Skin of body (tissue), 2 donors: ENCODE measurements around the gene RHPN2. TPM values are rescaled to one million over a fixed set of nuclear protein-coding genes. Genes with fewer than 3 reads are reported as not detected.
"Not testable (repeated sequence)": the region's sequence is repeated elsewhere in the genome, so short reads cannot be mapped to it uniquely, and the experiment has no call there.

Experiments
- DNase-seq: peaks from one replicate; lab custom pipeline; 2025; lab: John Stamatoyannopoulos, UW
- total RNA-seq: library from RNA; depleted of rRNA; stranded (reverse); fragments of >200 nt; gene quantifications from one replicate; pipeline ENCODE4 v1.2.3, GENCODE V29; 2014

The RHPN2 gene
- total RNA-seq, 1 donor from 2014 or later, result 2.2 TPM

DNA sequence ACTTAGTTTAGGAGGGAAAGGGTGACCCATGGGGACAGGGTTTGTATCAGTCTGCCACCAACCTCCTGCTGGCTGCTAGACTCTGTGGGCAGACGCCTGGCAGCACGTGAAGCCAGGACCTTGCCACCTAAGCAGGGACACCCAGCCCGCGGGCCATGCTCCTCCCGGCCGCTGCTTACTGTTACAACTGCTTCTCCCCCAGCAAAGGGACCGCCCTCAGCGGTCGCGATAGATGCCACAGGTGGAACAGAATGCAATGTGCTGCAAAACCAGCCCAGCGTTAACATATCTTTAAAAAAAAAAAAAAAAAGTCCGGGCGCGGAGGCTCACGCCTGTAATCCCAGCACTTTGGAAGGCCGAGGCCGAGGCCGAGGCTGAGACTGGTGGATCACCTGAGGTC, 1.9 kb upstream of the RHPN2 start:
- no peak for DNase-seq

DNA sequence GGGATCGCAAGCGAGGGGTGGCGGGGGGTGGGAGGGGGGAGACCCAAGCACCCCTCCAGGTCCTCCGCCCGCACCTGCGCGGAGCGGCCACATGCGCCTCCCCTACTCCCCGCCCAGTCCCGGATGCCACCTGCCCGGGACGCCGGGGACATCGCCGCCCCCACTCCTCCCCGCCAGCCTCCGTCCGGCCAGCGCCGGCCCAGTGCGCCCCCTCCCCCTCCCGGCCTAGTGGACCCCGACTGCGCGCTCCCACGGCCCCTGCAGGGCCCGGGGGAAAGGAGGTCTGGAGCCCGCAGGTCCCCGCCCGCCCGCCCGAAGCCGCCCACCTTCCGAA, 263 bp downstream of the RHPN2 start:
- DNase-seq, result no peak

DNA sequence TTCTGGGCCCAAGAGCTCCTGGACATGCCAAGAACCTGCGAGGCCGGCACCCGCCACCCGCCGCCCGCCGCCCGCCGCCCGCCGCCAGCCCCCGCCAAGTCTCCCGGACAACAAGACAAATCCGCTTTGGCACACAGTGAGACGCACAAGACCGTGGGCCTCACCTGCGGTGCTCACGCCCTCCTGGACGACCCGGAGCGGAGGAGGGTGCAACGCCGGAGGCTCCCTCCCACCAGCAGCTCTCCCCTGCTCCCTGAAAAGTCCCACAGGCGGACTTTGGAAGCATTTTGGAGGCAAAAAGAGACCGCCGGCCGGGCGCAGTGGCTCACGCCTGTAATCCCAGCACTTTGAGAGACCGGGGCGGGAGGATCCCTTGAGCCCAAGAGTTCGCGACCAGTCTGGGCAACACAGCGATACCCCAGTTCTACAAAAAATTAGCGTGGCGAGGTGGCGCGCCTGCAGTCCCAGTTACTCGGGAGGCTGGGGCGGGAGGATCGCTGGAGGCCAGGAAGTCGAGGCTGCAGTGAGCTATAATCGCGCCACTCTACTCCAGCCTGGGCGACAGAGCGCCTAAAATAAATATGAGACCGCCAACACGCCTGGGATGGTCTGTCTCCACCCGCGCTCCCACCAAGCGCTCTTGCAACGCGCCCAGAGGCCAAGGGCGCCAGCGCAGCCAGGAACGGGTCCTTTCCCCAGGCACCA, 783 bp downstream of the RHPN2 start:
- no peak for DNase-seq

DNA sequence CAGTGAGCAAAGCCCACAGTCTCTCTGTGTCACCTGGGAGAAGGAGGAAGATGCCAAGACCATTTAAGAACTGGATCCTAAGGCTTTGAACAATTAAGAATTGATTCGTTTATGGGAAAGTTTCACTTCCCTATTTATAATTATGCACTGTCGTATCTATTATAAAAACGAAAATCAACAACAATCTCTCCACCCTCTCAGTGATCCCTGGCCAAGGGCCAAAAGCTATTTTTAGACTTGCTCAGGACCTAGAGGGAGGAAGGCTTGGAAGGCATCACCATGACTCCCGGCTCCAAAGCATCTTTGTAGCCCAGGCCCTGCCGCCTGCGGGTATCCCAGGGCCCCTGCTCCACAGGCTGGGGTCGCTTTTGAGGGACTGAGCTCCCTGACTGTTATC, 1.3 kb downstream of the RHPN2 start:
- DNase-seq, result no peak

DNA sequence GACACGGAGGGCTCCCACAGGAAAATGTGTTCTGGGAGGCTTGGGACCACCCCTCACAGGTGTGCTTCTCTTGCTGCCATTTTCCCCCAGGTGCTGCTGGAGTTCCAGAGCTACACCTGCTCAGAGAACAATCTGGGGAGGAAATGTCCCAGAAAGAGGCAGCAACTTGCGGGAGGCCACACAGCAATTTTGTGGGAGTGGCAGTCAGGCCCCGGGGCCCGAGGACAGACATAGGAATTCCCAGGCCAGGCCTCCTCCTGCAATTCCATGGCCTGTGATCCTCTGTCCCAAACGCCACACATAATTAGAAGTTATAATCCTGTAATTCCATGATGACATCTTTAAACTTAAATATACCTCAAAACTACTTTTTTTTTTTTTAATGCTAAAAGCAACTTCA, 1.8 kb downstream of the RHPN2 start:
- DNase-seq, result no peak

DNA sequence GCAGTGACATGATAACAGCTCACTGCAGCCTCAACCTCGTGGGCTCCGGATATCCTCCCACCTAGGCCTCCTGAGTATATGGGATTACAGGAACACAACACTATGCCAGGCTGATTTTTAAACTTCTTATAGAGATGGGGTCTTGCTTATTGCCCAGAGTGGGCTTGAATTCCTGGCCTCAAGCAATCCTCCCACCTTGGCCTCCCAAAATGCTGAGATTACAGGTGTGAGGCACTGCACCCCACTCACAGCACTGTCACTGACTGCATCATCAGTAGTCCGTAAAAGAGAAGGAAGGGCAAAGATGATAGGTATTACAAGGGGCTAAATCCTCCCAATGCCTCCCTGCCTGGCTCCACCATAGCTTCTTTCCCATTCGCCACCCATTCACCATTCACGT, 4.1 kb downstream of the RHPN2 start:
- no peak for DNase-seq

DNA sequence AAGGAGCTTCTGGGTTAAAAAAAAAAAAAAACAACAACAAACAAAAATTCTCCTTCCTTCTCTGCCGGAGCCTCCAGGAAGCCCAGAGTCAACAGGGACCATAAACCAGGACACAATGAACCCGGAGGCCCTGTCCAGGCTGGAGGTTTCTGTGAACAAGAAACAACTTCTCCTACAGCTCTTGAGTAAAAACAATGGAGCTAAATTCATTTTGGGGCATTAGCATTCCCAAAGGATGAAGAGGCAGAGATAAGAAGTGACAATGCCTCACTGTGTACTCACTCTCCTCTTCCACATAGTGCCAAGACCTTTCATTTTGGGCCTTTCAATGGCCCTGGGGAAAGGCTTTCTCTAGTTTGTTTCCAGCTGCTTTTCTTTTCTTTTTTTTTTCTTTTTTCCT, 9.0 kb downstream of the RHPN2 start:
- DNase-seq, result no peak

DNA sequence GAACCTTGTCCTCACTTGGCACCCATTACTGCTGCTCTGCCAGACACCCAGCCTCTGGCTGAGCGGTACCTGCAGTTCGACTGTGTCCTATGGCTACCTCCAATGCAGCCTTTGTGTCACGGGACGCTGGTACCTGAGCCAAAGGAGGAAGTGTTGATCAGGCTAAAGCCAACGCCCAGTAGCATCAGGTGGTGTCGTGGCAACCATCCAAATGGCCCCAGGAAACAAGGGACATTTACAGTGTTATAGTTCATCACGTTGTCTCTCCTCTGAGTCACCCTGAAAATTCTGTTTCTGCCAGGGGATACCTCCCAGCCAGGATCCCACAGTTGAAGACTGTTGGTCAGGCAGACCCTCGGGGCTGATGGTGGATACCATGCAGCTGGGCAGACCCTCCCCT, 10.1 kb downstream of the RHPN2 start:
- no peak for DNase-seq

DNA sequence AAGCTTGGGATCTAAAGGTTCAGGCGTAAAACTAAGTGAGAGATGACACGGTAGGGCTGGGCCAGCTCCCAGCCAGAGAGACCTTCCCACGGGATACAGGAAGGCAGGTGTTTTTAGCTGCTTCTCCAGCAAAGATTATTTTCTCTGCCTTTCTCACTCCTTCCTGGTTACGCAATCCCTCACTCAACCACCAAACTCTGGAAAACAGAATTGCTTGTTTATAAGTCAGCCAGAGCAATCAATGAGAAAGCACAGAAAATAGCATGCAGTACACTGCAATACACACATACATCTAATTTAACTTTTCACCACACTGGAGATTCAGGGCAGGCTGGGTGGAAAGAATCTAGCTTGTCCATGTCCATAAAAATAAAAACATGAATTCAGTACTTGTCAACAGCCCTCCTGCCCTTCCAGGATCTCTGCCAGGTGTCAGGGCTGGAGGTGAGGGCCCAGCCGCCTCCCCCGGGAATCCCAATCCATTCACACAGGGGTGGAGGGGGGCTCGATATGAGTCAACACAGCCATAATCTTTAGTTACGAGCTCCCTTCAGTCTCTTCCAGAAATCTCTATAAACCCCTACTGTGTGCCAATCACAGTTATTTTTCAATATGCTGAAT, 12.2 kb downstream of the RHPN2 start:
- no peak for DNase-seq

DNA sequence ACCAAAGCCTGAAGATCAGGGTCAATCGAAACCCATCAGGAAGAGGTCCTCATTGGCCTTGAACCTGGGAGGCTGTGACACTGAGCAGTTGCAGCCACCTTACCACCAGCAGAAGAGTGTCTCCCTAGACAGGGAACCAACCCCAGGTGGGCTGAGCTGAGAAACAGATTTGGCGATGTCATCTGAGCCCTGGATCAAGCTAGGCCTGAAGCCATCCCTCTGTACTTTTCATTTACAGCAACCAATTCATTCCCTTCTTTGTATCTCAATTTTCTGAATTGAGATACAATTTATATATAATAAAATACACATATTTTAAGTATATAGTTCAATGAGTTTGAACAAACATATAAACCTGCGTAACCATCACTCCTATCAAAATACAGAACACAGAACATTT, 14.6 kb downstream of the RHPN2 start:
- no peak for DNase-seq

DNA sequence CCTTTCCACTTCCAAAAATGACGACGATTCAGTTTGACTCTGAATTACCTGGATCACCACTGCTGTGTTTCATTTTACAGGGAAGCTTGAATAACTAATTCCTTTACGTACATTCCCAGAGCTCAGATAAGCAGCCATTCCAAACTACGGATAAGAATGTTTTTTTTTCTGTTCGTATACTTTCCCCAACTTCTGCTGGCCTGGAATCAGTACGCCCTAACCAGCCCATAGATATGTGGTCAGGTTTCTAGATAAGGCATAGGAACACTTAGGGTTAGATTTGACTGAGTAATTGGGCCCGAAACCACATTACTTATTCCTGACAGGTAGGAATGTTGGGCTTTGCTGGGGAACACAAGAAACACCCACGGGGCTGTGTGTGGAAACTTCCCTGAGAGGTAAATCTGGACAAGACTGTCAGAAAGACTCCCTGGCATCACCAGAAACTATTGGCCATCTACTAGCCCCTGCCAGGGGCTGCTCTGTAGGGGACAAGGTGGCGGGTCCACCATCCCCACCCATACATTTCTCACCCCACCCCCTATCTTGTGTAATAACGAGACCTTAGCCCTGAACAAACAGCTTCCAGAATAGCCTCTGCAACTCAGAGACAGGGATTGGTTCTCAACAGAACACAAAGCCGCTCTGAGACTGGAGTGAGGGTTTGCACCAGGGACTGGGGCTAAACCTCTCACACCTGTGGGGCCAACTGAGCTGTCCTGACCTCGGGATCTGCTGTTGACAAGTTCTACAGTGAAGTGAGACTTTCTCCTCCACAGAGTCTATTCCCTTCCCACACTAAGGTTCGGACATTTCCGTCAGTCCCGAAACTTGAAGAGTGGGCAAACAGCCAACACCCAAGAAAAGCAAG, 15.6 kb downstream of the RHPN2 start:
- no peak for DNase-seq

DNA sequence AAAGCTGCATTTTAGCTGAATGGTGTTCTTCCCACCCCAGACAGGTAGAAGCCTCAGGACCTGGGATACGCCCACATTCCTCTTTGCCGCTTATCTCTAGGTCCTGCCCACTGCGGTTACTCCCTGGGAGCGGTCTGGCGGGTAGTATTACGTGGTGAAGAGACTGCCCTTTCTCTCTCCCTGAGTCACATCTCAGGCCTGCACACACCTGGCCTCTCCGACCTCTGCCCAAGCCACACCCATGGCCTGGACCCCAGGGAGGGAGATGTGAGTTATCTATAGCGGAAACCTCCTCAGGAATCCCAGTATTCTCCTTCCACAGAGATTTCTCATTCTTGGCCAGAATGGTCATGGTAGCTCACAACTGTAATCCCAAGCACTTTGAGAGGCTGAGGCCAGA, 17.3 kb downstream of the RHPN2 start:
- DNase-seq, result no peak

DNA sequence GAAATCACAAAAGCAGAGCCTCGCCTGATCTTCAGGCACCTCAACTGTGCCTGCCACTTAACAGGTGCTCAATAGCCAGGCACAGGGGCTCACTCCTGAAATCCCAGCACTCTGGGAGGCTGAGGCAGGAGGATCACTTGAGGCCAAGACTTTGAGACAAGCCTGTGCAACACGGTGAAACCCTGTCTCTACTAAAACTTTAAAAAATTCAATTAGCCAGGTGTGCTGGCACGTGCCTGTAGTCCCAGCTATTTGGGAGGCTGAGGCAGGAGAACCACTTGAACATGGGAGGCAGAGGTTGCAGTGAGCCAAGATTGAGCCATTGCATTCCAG, 22.9 kb downstream of the RHPN2 start:
- not testable (repeated sequence) for DNase-seq

DNA sequence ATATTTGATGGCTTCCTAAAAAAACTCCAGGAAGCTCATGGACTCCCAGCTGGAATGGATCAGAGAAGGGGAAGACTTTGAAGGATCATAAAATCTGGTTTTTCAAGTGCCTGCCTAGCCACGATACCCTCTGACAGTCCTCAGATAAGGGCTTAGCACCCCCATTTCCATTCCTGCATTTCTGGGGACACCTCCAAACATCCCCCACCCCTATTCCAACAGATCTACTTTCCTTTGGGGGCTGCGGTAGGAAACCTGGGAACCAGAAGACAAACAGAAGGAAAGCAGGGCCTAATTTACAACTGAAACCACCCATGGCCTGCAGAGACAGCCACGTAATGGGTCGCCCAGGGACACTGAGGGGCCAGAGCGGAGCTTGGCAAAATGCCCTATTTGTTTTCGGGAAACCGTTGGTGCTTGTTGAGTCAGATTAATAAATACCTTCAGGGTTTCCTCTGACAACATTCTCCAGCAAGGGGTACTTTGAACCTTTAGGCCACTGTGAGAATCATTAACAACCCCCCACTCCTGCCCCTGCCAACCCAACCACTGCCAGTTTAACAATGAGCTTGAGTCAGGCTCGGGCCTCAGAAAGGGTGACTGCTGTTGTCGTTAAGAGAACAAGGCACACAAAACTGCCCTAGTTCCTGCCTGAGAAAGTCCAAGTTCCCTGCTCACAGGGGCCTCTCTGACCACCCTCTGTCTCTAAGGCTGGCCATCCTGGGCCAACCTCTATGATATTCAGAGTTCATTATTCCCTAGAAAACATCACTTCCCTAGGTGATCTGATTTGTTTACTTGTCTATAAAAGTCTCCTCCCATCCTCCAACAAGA, 23.5 kb downstream of the RHPN2 start:
- no peak for DNase-seq

DNA sequence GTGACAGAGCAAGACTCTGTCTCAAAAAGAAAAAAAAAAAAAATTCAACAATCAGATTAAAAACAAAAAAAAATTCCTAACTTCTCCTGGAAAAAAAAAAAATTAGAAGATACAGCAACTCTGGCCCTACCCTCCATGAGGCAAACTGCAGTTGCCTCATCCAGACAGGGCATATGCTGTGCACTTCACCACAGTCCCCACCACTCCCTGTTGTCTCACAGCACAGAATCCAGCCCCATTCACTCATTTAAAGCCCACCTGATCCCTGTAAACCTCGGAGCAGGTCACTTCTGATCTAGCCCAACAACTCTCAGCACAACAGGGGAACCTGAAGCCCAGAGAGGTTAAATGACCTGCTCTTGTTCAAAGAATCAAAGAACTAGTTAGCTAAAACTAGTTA, 24.9 kb downstream of the RHPN2 start:
- no peak for DNase-seq

DNA sequence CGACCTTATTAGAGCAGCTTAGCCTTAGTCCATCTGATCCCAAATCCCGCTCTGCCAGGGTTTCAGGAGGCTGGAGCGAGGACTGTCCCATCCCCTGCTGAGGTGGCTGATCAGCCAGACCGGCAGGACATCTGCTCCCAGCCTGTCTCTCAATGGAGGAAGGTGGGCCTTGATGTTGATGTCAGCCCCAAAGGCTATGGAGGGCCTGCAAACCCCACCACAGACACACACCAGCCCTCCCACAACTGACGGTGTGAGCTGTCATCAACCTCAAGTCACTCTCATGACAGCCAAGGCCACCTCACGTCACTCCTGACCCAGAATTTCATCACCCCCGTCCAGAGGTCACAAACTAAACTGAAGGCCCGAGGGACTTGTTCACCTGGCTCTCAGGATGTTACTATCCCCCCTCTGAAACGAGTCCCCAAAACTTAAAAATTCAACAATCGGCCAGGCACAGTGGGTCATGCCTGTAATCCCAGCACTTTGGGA, 25.5 kb downstream of the RHPN2 start:
- DNase-seq, result no peak

DNA sequence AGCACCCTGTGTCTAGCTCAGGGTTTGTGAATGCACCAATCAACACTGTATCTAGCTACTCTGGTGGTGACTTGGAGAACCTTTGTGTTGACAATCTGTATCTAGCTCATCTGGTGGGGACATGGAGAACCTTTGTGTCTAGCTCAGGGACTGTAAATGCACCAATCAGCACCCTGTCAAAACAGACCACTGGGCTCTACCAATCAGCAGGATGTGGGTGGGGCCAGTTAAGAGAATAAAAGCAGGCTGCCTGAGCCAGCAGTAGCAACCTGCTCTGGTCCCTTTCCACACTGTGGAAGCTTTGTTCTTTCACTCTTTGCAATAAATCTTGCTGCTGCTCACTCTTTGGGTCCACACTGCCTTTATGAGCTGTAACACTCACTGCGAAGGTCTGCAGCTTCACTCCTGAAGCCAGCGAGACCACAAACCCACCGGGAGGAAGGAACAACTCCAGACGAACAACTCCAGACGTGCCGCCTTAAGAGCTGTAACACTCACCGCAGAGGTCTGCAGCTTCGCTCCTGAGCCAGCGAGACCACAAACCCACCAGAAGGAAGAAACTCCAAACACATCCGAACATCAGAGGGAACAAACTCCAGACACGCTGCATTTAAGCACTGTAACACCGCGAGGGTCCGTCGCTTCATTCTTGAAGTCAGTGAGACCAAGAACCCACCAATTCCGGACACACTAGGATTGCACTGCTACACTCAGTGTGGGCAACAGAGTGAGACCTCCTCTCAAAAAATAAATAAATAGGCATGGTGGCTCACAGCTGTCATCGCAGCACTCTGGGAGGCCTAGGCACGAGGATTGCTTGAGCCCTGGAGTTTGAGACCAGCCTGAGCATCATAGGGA, 27.3 kb downstream of the RHPN2 start:
- DNase-seq, result not testable (repeated sequence)

DNA sequence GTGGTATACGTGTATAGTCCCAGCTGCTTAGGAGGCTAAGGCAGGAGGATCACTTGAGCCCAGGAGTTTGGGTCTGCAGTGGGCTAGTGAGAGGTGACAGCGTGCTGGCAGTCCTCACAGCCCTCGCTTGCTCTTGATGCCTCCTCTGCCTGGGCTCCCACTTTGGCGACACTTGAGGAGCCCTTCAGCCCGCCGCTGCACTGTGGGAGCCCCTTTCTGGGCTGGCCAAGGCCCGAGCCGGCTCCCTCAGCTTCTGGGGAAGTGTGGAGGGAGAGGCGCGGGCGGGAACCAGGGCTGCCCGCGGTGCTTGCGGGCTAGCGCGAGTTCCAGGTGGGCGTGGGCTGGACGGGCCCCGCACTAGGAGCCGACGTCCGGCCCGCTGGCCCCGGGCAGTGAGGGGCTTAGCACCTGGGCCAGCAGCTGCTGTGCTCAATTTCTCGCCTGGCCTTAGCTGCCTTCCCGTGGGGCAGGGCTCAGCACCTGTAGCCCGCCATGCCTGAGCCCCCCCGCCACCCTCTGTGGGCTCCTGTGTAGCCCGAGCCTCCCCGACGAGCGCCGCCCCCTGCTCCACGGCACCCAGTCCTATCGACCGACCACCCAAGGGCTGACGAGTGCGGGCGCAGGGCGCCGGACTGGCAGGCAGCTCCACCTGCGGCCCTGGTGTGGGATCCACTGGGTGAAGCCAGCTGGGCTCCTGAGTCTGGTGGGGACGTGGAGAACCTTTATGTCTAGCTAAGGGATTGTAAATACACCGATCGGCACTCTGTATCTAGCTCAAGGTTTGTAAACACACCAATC, 28.1 kb downstream of the RHPN2 start:
- not testable (repeated sequence) for DNase-seq

DNA sequence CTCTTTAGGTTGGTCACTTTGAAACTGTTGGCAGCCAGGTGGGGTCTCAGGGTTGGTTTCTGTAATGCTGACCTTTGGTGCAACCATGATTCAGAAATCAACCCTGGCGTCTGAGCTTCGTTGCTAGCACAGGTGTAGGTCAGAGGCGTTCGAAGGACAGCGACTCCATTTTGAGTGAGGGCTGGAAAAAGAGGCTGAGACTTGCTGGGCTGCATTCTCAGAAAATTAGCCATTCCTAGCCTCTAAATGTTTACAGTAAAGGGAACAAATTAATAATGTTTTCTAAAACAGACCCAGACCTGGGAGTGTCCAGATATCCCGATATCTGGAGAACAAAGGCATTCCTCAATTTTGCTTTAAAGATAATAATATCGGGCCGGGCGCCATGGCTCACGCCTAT, 29.2 kb downstream of the RHPN2 start:
- no peak for DNase-seq

DNA sequence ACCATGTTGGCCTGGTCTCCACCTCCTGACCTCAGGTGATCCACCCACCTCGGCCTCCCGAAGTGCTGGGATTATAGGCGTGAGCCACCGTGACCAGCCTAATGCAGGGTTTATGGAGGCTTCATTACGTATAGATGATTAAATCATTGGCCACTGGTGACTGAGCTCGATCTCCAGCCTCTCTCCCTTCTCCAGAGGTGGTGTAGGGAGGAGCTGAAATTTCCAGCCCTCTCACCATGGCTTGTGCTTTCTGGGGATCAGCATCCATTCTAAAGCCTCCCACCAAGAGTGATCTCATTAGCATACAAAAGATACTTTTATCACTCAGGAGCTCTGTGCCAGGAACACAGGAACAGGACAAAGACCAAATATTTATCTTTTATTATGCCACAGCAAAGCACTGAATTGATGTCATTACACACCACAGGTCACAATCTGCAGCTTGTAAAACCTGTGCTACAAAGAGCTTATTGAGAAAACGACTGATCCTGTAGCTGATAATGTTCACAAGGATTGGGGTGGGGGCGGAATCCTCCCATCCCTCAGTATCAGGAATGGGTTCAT, 32.4 kb downstream of the RHPN2 start:
- DNase-seq, result no peak
